Stimulated activated CD4-positive, alpha-beta T cell treated with anti-CD3 and anti-CD28 coated beads, TNF-alpha, amount 100 ng/mL, for 4 hours (primary cell): ENCODE data around the gene RGS6.

ENCODE experiments used
- DNase-seq, 3 experiments: peaks; one replicate each; pipeline ENCODE4 v3.0.0-alpha.2; 2020; ENCODE audit warnings: low read depth in 3 of 3

Gene RGS6

GRCh38 chr14:72164420-72165228 is 232.4 kb downstream of the RGS6 start:
- DNase-seq = no peak

- DNase-seq = no peak
These were observed 233.0 kb downstream of the RGS6 start for GRCh38 chr14:72165229-72165698.

- DNase-seq = no peak
These were observed 237.3 kb downstream of the RGS6 start for GRCh38 chr14:72169521-72169920.

GRCh38 chr14:72172049-72172448 is 239.8 kb downstream of the RGS6 start:
- no peak for DNase-seq

- no peak for DNase-seq
These were observed 240.4 kb downstream of the RGS6 start for GRCh38 chr14:72172597-72172996.

- no peak for DNase-seq
These were observed 240.9 kb downstream of the RGS6 start for GRCh38 chr14:72173038-72173720.

- no peak for DNase-seq
These were observed 245.0 kb downstream of the RGS6 start for GRCh38 chr14:72177251-72177650.

- no peak for DNase-seq
These were observed 246.3 kb downstream of the RGS6 start for GRCh38 chr14:72178517-72178916.

- no peak for DNase-seq
These were observed 250.6 kb downstream of the RGS6 start for GRCh38 chr14:72182708-72183432.

GRCh38 chr14:72183631-72184030 is 251.4 kb downstream of the RGS6 start:
- DNase-seq = no peak

GRCh38 chr14:72186523-72186922 is 254.3 kb downstream of the RGS6 start:
- no peak for DNase-seq

GRCh38 chr14:72196237-72197015 is 264.2 kb downstream of the RGS6 start:
- no peak for DNase-seq

- no peak for DNase-seq
These were observed 269.4 kb downstream of the RGS6 start for GRCh38 chr14:72201645-72202044.

- DNase-seq = no peak
These were observed 281.2 kb downstream of the RGS6 start for GRCh38 chr14:72213424-72213823.

- no peak for DNase-seq
These were observed 282.9 kb downstream of the RGS6 start for GRCh38 chr14:72215080-72215479.

- DNase-seq = no peak
These were observed 284.9 kb downstream of the RGS6 start for GRCh38 chr14:72217135-72217534.

GRCh38 chr14:72222046-72222445 is 289.8 kb downstream of the RGS6 start:
- no peak for DNase-seq

GRCh38 chr14:72236629-72237028 is 304.4 kb downstream of the RGS6 start:
- DNase-seq = no peak

GRCh38 chr14:72237722-72238666 is 305.8 kb downstream of the RGS6 start:
- DNase-seq = no peak
